Measurements from ENCODE around the gene TEAD2.

DNA sequence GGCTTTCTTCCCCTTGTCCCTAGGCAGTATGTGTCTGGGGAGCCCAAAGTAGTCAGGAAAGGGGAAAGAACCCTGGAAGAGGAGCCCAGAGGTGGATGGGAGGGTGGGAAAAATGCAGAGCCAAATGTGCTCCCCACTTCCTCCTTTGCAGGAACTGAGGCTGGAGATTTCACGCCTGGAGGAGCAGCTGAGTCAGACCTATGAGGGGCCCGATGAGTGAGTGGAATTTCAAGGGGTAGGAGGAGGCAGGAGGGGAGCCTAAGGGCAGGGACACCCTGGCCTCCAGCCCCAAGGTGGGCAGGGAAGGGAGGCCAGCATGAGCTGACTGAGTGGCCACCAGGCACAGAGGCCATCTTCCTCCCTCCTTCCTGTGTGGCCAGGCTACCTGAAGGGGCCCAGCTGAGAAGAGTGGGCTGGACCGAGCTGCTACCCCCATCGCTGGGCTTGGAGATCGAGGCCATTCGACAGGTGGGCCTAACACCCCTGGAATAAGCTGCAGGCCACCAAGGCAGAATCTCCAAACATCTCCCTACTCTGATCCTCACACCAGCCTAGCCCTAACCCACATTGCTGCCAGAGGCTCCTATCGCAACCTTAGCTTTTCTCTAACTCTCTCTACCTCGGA, 46.7 kb upstream of the TEAD2 start:
- TF ChIP-seq, protein P1, sequence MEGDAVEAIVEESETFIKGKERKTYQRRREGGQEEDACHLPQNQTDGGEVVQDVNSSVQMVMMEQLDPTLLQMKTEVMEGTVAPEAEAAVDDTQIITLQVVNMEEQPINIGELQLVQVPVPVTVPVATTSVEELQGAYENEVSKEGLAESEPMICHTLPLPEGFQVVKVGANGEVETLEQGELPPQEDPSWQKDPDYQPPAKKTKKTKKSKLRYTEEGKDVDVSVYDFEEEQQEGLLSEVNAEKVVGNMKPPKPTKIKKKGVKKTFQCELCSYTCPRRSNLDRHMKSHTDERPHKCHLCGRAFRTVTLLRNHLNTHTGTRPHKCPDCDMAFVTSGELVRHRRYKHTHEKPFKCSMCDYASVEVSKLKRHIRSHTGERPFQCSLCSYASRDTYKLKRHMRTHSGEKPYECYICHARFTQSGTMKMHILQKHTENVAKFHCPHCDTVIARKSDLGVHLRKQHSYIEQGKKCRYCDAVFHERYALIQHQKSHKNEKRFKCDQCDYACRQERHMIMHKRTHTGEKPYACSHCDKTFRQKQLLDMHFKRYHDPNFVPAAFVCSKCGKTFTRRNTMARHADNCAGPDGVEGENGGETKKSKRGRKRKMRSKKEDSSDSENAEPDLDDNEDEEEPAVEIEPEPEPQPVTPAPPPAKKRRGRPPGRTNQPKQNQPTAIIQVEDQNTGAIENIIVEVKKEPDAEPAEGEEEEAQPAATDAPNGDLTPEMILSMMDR (IDR thresholded peaks at IDR 0.05; ENCODE audit: low read depth, low read length), result no peak
- TF ChIP-seq EZH2phosphoT487 (IDR thresholded peaks at IDR 0.05; ENCODE audit: low read depth), result no peak
